Measurements from ENCODE around the gene SPSB2.

DNA sequence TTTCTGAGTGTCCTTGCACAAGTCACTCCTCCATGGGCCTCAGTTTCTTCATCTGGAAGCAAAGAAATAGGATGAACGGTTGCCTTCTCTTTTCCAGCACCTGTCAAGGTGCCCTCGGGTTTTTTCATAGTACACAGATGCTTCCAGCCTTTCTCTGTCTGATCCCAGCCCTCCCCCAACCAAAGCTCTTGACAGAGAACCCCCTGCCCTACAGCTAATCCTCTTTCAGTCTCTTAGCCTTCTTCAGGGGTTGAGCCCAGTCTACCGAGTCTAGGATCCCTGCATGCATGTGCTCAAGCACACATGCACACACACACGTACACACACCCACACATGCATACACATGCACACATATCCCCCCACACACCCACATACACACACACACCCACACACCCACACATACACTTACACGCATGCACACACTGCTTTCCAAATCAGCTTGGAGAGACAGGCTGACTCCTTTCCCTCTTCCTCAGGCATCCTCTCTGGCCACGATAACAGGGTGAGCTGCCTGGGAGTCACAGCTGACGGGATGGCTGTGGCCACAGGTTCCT is 26.7 kb downstream of the SPSB2 start:
- TF ChIP-seq, protein P1, sequence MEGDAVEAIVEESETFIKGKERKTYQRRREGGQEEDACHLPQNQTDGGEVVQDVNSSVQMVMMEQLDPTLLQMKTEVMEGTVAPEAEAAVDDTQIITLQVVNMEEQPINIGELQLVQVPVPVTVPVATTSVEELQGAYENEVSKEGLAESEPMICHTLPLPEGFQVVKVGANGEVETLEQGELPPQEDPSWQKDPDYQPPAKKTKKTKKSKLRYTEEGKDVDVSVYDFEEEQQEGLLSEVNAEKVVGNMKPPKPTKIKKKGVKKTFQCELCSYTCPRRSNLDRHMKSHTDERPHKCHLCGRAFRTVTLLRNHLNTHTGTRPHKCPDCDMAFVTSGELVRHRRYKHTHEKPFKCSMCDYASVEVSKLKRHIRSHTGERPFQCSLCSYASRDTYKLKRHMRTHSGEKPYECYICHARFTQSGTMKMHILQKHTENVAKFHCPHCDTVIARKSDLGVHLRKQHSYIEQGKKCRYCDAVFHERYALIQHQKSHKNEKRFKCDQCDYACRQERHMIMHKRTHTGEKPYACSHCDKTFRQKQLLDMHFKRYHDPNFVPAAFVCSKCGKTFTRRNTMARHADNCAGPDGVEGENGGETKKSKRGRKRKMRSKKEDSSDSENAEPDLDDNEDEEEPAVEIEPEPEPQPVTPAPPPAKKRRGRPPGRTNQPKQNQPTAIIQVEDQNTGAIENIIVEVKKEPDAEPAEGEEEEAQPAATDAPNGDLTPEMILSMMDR (conservative IDR thresholded peaks at IDR 0.05; ENCODE audit: low read depth, low read length), result no peak
- TF ChIP-seq EZH2 (IDR thresholded peaks at IDR 0.05; ENCODE audit: borderline replicate concordance, low read depth, low read length, poor library complexity, severe bottlenecking), result no peak
